Kidney epithelial cell (primary cell): ENCODE results near the gene MORC2. TPM values are rescaled to one million over a fixed set of nuclear protein-coding genes. Genes with fewer than 3 reads are reported as not detected.

Source experiments
- DNase-seq: peaks from one replicate; pipeline ENCODE4 v3.0.0-alpha.2; 2010; ENCODE audit warnings: low read depth
- H3K27me3 ChIP-seq: 2 replicates; pipeline ENCODE4 v1.6.0; 2011; ENCODE audit warnings: low read length; ENCODE audit not compliant: control insufficient read depth, insufficient read depth
- H3K36me3 ChIP-seq: 2 replicates; pipeline ENCODE4 v1.5.1; 2011; ENCODE audit warnings: low read length; ENCODE audit not compliant: control insufficient read depth, insufficient read depth
- H3K4me3 ChIP-seq: 2 replicates; pipeline ENCODE4 v1.5.1; 2011; ENCODE audit warnings: low read depth, mild to moderate bottlenecking, control low read depth, low read length
- total RNA-seq: library from RNA; depleted of rRNA; stranded (reverse); fragments of >200 nt; gene quantifications from 2 replicates; pipeline ENCODE4 v1.2.3, GENCODE V29; 2015
- TF ChIP-seq, protein P1 (sequence below): IDR thresholded peaks from 2 replicates; pipeline ENCODE4 v1.5.1; 2011; ENCODE audit warnings: mild to moderate bottlenecking, moderate library complexity, low read length, control low read depth, inconsistent platforms; ENCODE audit not compliant: insufficient read depth, poor library complexity, severe bottlenecking

The MORC2 gene
- total RNA-seq, 1 donor from 2014 or later: 30.8 TPM

- H3K27me3 ChIP-seq: no peaks in the 10 kb centered on the region
- peak; percentile 92 for DNase-seq
- H3K4me3 ChIP-seq: peak within 1 kb of the TSS; percentile 80
- TF ChIP-seq, protein P1, sequence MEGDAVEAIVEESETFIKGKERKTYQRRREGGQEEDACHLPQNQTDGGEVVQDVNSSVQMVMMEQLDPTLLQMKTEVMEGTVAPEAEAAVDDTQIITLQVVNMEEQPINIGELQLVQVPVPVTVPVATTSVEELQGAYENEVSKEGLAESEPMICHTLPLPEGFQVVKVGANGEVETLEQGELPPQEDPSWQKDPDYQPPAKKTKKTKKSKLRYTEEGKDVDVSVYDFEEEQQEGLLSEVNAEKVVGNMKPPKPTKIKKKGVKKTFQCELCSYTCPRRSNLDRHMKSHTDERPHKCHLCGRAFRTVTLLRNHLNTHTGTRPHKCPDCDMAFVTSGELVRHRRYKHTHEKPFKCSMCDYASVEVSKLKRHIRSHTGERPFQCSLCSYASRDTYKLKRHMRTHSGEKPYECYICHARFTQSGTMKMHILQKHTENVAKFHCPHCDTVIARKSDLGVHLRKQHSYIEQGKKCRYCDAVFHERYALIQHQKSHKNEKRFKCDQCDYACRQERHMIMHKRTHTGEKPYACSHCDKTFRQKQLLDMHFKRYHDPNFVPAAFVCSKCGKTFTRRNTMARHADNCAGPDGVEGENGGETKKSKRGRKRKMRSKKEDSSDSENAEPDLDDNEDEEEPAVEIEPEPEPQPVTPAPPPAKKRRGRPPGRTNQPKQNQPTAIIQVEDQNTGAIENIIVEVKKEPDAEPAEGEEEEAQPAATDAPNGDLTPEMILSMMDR: no peak
- H3K36me3 ChIP-seq: no peaks in the 10 kb centered on the region
Measured at GRCh38 chr22:30968924-30969531, 454 bp upstream of the MORC2 start, which contains the start of gene TUG1. Gene TUG1, plus strand, starts transcription at chr22:30969265.

GRCh38 chr22:30964858-30965257, 3.7 kb downstream of the MORC2 start:
- no peaks in the 10 kb centered on the region for H3K27me3 ChIP-seq
- DNase-seq: no peak
- TF ChIP-seq, protein P1: no peak
- H3K36me3 ChIP-seq: no peaks in the 10 kb centered on the region
- no peak overlapping the region for H3K4me3 ChIP-seq

DNA sequence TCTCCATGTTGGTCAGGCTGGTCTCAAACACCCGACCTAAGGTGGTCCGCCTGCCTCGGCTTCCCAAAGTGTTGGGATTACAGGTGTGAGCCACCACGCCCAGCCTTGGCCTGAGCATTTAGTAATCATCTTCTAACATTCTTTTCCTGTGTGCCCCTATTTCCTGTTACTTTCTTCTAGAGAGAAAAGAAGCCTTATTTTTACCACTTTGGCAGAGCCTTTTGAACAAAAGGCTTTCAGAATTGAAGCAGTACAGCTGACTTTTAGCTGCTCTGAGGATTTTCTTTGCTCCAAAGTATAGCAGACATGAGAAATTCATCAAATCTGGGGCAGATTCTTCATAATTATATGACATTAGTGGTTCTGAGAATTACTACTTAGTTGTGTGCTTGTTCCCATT, 13.4 kb downstream of the MORC2 start:
- DNase-seq: no peak
- H3K36me3 ChIP-seq: no peaks in the 10 kb centered on the region
- H3K4me3 ChIP-seq: no peak overlapping the region
- TF ChIP-seq, protein P1: no peak
- H3K27me3 ChIP-seq: no peaks in the 10 kb centered on the region

- H3K4me3 ChIP-seq: no peak overlapping the region
- H3K36me3 ChIP-seq: peaks cover 2% of the 10 kb centered on the region
- H3K27me3 ChIP-seq: no peaks in the 10 kb centered on the region
- no peak for DNase-seq
- TF ChIP-seq, protein P1: no peak
Measured at GRCh38 chr22:30953206-30953605, 15.4 kb downstream of the MORC2 start.

DNA sequence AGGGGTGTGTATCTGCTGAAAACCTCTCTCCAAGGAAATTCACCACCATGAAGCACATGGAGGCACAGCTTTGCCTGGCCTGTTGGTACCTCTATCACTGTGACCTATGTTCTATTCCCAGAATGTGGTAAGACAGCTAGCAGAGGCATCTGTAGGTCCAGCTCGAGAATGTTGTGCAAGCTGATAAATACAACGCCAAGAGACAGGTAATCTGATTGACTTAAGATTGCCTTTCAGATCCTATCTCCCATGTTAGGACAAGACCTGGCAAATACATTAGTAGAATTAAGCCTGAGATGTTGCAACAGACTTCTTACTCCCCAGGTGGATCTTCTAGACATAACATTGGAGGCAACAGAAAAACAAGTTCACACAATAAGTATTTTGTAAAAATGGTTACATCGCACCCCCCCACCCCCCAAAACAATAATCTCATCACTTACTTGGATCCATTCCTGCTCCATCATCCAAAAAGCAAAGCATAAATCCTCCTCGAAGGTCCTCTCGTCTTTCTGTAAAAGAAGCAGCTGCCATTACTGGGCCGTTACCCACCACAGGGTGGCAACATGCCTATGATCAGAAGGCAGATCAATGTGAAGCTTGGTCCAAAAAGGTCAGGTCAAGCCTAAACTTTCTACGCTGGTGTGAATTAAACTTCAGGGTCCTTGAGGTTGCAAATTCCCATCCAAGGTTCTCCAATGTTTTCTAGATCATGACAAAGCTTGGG, 18.5 kb downstream of the MORC2 start:
- Histone ChIP-seq H3K27me3 (no peaks in the 10 kb centered on the region), H3K4me3 (no peak overlapping the region), H3K36me3 (peaks cover 2% of the 10 kb centered on the region)
- TF ChIP-seq, protein P1: no peak
- no peak for DNase-seq
